ENCODE measurements around the gene EIF3F. TPM values are rescaled to one million over a fixed set of nuclear protein-coding genes. Genes with fewer than 3 reads are reported as not detected.

EIF3F gene
- total and polyA plus RNA-seq, 2 of the 8 experiments (the other 6 are each of a cell fraction or from before 2014, with no cell fraction given) = 222 to 388 TPM

DNA sequence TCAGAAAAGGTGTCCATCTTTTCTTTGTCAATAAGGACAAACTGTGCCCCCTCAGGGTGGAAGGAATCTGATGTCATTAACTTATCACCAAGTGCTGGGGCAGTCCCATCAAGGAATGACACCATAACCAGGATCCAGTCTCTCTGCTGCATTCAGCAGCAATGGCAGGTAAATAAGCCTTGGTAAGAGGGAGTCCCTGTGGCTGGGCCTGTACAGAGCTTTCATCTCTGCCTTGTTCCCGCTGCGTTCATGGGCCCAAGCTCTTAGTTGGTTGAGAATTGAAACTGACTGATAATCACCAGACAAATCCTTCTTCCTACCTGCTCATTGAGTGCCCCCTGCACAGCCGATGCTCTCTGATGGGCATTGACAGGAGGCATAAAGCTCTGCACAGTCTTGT, 22.7 kb downstream of the EIF3F start (continued):
- TF ChIP-seq, protein P1, sequence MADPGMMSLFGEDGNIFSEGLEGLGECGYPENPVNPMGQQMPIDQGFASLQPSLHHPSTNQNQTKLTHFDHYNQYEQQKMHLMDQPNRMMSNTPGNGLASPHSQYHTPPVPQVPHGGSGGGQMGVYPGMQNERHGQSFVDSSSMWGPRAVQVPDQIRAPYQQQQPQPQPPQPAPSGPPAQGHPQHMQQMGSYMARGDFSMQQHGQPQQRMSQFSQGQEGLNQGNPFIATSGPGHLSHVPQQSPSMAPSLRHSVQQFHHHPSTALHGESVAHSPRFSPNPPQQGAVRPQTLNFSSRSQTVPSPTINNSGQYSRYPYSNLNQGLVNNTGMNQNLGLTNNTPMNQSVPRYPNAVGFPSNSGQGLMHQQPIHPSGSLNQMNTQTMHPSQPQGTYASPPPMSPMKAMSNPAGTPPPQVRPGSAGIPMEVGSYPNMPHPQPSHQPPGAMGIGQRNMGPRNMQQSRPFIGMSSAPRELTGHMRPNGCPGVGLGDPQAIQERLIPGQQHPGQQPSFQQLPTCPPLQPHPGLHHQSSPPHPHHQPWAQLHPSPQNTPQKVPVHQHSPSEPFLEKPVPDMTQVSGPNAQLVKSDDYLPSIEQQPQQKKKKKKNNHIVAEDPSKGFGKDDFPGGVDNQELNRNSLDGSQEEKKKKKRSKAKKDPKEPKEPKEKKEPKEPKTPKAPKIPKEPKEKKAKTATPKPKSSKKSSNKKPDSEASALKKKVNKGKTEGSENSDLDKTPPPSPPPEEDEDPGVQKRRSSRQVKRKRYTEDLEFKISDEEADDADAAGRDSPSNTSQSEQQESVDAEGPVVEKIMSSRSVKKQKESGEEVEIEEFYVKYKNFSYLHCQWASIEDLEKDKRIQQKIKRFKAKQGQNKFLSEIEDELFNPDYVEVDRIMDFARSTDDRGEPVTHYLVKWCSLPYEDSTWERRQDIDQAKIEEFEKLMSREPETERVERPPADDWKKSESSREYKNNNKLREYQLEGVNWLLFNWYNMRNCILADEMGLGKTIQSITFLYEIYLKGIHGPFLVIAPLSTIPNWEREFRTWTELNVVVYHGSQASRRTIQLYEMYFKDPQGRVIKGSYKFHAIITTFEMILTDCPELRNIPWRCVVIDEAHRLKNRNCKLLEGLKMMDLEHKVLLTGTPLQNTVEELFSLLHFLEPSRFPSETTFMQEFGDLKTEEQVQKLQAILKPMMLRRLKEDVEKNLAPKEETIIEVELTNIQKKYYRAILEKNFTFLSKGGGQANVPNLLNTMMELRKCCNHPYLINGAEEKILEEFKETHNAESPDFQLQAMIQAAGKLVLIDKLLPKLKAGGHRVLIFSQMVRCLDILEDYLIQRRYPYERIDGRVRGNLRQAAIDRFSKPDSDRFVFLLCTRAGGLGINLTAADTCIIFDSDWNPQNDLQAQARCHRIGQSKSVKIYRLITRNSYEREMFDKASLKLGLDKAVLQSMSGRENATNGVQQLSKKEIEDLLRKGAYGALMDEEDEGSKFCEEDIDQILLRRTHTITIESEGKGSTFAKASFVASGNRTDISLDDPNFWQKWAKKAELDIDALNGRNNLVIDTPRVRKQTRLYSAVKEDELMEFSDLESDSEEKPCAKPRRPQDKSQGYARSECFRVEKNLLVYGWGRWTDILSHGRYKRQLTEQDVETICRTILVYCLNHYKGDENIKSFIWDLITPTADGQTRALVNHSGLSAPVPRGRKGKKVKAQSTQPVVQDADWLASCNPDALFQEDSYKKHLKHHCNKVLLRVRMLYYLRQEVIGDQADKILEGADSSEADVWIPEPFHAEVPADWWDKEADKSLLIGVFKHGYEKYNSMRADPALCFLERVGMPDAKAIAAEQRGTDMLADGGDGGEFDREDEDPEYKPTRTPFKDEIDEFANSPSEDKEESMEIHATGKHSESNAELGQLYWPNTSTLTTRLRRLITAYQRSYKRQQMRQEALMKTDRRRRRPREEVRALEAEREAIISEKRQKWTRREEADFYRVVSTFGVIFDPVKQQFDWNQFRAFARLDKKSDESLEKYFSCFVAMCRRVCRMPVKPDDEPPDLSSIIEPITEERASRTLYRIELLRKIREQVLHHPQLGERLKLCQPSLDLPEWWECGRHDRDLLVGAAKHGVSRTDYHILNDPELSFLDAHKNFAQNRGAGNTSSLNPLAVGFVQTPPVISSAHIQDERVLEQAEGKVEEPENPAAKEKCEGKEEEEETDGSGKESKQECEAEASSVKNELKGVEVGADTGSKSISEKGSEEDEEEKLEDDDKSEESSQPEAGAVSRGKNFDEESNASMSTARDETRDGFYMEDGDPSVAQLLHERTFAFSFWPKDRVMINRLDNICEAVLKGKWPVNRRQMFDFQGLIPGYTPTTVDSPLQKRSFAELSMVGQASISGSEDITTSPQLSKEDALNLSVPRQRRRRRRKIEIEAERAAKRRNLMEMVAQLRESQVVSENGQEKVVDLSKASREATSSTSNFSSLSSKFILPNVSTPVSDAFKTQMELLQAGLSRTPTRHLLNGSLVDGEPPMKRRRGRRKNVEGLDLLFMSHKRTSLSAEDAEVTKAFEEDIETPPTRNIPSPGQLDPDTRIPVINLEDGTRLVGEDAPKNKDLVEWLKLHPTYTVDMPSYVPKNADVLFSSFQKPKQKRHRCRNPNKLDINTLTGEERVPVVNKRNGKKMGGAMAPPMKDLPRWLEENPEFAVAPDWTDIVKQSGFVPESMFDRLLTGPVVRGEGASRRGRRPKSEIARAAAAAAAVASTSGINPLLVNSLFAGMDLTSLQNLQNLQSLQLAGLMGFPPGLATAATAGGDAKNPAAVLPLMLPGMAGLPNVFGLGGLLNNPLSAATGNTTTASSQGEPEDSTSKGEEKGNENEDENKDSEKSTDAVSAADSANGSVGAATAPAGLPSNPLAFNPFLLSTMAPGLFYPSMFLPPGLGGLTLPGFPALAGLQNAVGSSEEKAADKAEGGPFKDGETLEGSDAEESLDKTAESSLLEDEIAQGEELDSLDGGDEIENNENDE (IDR thresholded peaks at IDR 0.05; ENCODE audit: insufficient replicate concordance, low read length) = no peak
- TF ChIP-seq JUND (IDR thresholded peaks at IDR 0.05; ENCODE audit: low read length) (no peak), CREB1 (IDR thresholded peaks at IDR 0.05) (no peak), RFX5 (IDR thresholded peaks at IDR 0.05; ENCODE audit: borderline replicate concordance, low read depth, low read length) (no peak), TAF1 (IDR thresholded peaks at IDR 0.05; ENCODE audit: low read depth, low read length) (no peak), SP1 (IDR thresholded peaks at IDR 0.05; ENCODE audit: low read depth, low read length) (no peak), JUN (IDR thresholded peaks at IDR 0.05; ENCODE audit: low read depth, low read length) (no peak)

Data from H1 (cell line).